Activated T-cell treated with anti-CD3 and anti-CD28 coated beads for 1 hour (primary cell): Measurements from ENCODE around the gene SLC27A5.
"Not testable (repeated sequence)": the region's sequence is repeated elsewhere in the genome, so short reads cannot be mapped to it uniquely, and the experiment has no call there.

Experiments
- DNase-seq: peaks from one replicate; pipeline ENCODE4 v3.0.0-alpha.2; 2020; ENCODE audit warnings: low read depth

SLC27A5 gene

GRCh38 chr19:58468216-58468839 is 43.5 kb downstream of the SLC27A5 start:
- DNase-seq: no peak

DNA sequence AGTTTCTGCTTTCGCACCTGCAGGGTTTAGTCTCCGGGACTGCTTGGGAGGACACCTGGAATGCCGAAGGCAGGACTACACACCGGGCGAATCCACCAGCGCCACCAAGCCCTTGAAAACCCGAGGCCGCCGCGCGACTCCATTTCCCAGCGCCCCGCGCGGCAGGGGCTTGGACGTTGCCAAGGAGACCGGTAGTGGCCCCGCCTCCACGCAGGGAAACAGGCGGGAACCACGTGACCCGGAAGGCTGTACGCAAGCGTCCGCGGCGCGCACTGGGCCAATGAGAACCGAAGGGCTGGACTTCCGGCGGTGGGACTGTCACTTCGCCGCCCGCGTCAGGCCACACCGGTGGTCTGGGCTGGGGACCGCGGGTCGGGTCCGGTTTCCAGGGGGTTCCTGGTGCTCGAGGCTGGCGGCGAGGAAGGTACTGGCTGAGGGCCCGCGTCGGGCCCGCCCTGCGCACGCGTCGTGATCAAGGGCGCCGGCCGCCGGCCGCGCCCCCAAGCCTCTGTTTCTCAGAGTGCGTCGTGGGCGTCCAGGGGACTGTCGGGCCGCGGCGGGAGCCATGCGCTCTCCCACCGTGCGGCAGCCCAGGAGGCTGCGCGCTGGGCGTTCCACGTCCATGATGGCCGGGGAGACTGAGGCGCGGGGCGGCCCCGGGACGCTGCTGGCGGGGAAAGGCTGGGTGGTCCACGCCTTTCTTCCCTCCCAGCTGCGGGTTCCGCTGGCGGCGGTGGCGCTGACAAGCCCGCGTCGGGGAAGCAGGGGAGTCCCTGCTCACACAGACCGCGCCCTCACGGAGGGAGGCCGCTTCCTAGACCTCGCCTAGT is 44.8 kb downstream of the SLC27A5 start, which contains the start of gene ZNF324:
TSS of gene ZNF324 (plus strand) at position 321 of the 830 bp plus-strand sequence. CDS start 2,106 bp downstream, outside the sequence.
- DNase-seq: peak; percentile 97

- DNase-seq: no peak
These were observed 45.6 kb downstream of the SLC27A5 start for GRCh38 chr19:58466089-58466759.

- no peak for DNase-seq
These were observed 51.8 kb downstream of the SLC27A5 start for GRCh38 chr19:58460039-58460438.

GRCh38 chr19:58456111-58456510 is 55.7 kb downstream of the SLC27A5 start:
- DNase-seq: no peak

GRCh38 chr19:58455306-58455705 is 56.5 kb downstream of the SLC27A5 start:
- DNase-seq: no peak

DNA sequence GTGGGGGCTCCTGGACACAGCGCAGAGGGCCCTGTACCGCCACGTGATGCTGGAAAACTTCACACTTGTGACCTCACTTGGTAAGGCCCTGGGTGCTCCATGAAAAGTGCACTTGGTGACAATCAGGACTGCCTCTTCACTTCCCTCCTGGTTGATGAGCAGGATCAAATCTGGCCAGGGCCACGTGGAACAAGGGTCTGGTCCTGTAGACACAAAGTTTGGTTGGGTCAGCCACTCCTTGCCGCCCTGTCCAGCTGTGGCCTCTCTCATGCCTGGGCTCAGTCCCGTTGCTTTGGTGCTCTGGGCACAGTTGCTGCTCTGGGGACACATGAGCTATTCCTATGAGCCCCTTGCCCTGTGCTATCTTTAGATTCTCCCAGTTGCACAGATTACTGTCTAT is 58.0 kb downstream of the SLC27A5 start:
- no peak for DNase-seq

DNA sequence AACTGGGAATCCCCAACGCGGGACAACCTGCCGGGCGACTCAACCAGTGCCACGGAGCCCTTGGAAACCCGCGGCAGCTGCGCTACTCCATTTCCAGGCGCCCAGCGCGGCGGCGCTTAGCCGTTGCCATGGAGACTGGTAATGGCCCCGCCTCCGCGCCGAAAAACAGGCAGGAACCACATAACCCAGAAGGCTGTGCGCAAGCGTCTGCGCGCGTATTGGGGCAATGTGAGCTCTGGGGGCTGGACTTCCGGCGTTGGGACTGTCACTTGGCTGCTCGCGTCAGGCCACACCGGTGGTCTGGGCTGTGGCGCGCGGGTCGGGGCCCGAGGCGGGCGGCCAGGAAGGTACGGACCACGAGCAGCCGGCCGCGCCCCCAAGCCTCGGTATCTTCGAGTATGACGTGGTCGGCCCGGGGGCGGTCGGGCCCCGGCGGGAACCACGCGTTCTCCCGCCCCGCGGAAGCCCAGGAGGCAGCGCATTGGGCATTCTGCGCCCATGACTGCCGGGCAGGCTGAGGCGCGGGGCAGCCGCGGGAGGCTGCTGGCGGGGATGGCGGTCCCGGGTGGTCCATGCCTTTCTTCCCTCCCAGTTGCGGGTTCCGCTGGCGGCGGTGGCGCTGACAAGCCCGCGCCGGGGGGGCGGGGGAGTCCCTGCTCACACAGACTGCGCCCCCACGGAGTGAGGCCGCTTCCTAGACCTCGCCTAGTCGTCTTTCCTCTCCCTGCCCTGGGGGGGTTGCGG is 60.3 kb downstream of the SLC27A5 start, which contains the start of gene ZNF324B:
TSS of gene ZNF324B (plus strand) at position 265 of the 744 bp plus-strand sequence. CDS start 2,080 bp downstream, outside the sequence.
- peak; percentile 96 for DNase-seq

DNA sequence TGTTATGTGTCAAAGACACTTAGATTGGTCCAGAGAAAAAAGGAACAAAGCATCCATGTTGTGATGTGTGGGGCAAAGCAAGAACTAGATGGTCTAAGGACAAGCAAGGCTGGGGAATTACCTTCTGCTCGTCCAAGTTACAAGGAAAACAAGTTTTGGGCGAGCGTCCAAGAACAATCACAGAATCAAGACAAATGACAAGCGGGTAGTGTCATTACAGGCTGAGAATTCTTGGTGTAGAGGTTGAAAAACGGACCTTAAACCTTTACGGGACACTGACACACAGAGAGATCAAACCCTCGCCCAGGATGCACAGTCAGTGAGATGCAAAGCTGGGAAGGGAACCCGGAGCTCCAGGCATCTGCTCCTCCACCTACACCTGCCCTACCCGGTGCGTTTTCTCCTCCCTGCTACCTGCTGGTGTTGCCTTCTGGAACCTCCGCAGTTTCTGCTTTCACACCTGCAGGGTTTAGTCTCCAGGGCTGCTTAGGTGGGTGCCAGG is 60.9 kb downstream of the SLC27A5 start:
- no peak for DNase-seq

- not testable (repeated sequence) for DNase-seq
These were observed 61.8 kb downstream of the SLC27A5 start for GRCh38 chr19:58449980-58450379.

- DNase-seq: not testable (repeated sequence)
These were observed 62.9 kb downstream of the SLC27A5 start for GRCh38 chr19:58448860-58449259.
